ENCODE measurements around the gene FARSB. TPM values are rescaled to one million over a fixed set of nuclear protein-coding genes. Genes with fewer than 3 reads are reported as not detected.

The FARSB gene
- total and polyA plus RNA-seq, 10 donors = 7.8 to 17.4 (median 12.7) TPM

GRCh38 chr2:222623756-222624309 is 32.1 kb downstream of the FARSB start:
- 90 to 97% (median 95%) methylated on average over 6 of the region's 6 CpGs for WGBS, 5 donors
- TF ChIP-seq POLR2A (IDR thresholded peaks at IDR 0.05) = no peak
- no peak for TF ChIP-seq CTCF (IDR thresholded peaks at IDR 0.05 in 8 of 11, conservative IDR thresholded peaks at IDR 0.05 in 3 of 11)
- TF ChIP-seq POLR2AphosphoS5 (IDR thresholded peaks at IDR 0.05) = no peak
- Histone ChIP-seq H3K27ac (peak overlapping the region in 1 of 8 donors; percentile 61), H3K4me1 (no peaks in the 10 kb centered on the region), H3K27me3 (replicated peaks in 1 of 7) (no peaks in the 10 kb centered on the region), H3K4me3 (no peak overlapping the region), H3K36me3 (peaks cover 0 to 100% (median 74%) of the 10 kb centered on the region in 6 donors), H3K9me3 (no peaks in the 10 kb centered on the region)
- DNase-seq = no peak
- intact Hi-C loops (cut with DNase I; ENCODE audit: low total_unique reads) = no loop called here

GRCh38 chr2:222622910-222623309 is 33.0 kb downstream of the FARSB start:
- intact Hi-C loops (cut with DNase I; ENCODE audit: low total_unique reads) = no loop called here
- TF ChIP-seq POLR2A (IDR thresholded peaks at IDR 0.05) = no peak
- no peak for TF ChIP-seq CTCF (IDR thresholded peaks at IDR 0.05 in 8 of 11, conservative IDR thresholded peaks at IDR 0.05 in 3 of 11)
- Histone ChIP-seq H3K27me3 (replicated peaks in 1 of 7) (no peaks in the 10 kb centered on the region), H3K4me1 (no peaks in the 10 kb centered on the region), H3K27ac (peak overlapping the region in 4 of 8 donors; percentile 1 to 63 (median 54)), H3K4me3 (no peak overlapping the region), H3K36me3 (peaks cover 0 to 100% (median 66%) of the 10 kb centered on the region in 6 donors), H3K9me3 (no peaks in the 10 kb centered on the region)
- no peak for DNase-seq
- 74 to 89% (median 84%) methylated on average over 2 of the region's 2 CpGs for WGBS, 5 donors

- intact Hi-C loops (cut with DNase I; ENCODE audit: low total_unique reads) = no loop called here
- Histone ChIP-seq H3K4me1 (no peaks in the 10 kb centered on the region), H3K27ac (peak overlapping the region in 4 of 8 donors; percentile 1 to 63 (median 54)), H3K36me3 (peaks cover 0 to 98% (median 60%) of the 10 kb centered on the region in 6 donors), H3K9me3 (no peaks in the 10 kb centered on the region), H3K27me3 (replicated peaks in 1 of 7) (no peaks in the 10 kb centered on the region), H3K4me3 (no peak overlapping the region)
- 94 to 100% (median 95%) methylated on average over 4 of the region's 4 CpGs for WGBS, 5 donors
- TF ChIP-seq CTCF (IDR thresholded peaks at IDR 0.05 in 8 of 11, conservative IDR thresholded peaks at IDR 0.05 in 3 of 11) = no peak
- TF ChIP-seq POLR2AphosphoS5 (IDR thresholded peaks at IDR 0.05) = no peak
- TF ChIP-seq POLR2A (IDR thresholded peaks at IDR 0.05) = no peak
- DNase-seq = no peak
Measured at GRCh38 chr2:222621893-222622292, 34.0 kb downstream of the FARSB start.

- Histone ChIP-seq H3K27ac (no peak overlapping the region), H3K4me1 (no peaks in the 10 kb centered on the region), H3K27me3 (replicated peaks in 1 of 7) (no peaks in the 10 kb centered on the region), H3K9me3 (no peaks in the 10 kb centered on the region), H3K36me3 (peaks cover 0 to 96% (median 45%) of the 10 kb centered on the region in 6 donors), H3K4me3 (no peak overlapping the region)
- TF ChIP-seq POLR2AphosphoS5 (IDR thresholded peaks at IDR 0.05) (no peak), CTCF (IDR thresholded peaks at IDR 0.05 in 8 of 11, conservative IDR thresholded peaks at IDR 0.05 in 3 of 11) (no peak), POLR2A (IDR thresholded peaks at IDR 0.05) (no peak)
- intact Hi-C loops (cut with DNase I; ENCODE audit: low total_unique reads) = loop anchor here (10.0 kb wide), 1 partner anchor 561 kb away; no protein-coding TSS in a partner anchor
- WGBS, 5 donors = 94 to 98% (median 96%) methylated on average over 2 of the region's 2 CpGs
- DNase-seq = no peak
Measured at GRCh38 chr2:222615320-222615719, 40.6 kb downstream of the FARSB start.
